IPS-20b (cell line): ENCODE measurements around the gene USP20.

ENCODE experiments used
- H3K27ac ChIP-seq: one replicate; pipeline ENCODE4 v1.5.1; 2013; ENCODE audit warnings: low read length
- H3K27me3 ChIP-seq: 2 replicates; pipeline ENCODE4 v1.6.1; 2013; ENCODE audit warnings: mild to moderate bottlenecking, low read length, inconsistent platforms; ENCODE audit not compliant: insufficient read depth
- H3K36me3 ChIP-seq: 2 replicates; pipeline ENCODE4 v1.6.1; 2013; ENCODE audit warnings: low read depth, mild to moderate bottlenecking, inconsistent platforms, low read length, moderate library complexity; ENCODE audit not compliant: insufficient read depth
- H3K4me1 ChIP-seq: 2 replicates; pipeline ENCODE4 v1.6.1; 2013; ENCODE audit warnings: mild to moderate bottlenecking, control low read depth, inconsistent platforms, low read length, moderate library complexity; ENCODE audit not compliant: insufficient read depth
- H3K4me3 ChIP-seq: 2 replicates; pipeline ENCODE4 v1.5.1; 2013; ENCODE audit warnings: mild to moderate bottlenecking, low read length, inconsistent platforms
- H3K9ac ChIP-seq: 2 replicates; pipeline ENCODE4 v1.6.1; 2013; ENCODE audit warnings: low read depth, mild to moderate bottlenecking, inconsistent platforms, low read length, moderate library complexity
- H3K9me3 ChIP-seq: 2 replicates; pipeline ENCODE4 v1.6.1; 2013; ENCODE audit warnings: mild to moderate bottlenecking, low read depth, low read length, inconsistent platforms; ENCODE audit not compliant: insufficient read depth

Gene USP20

DNA sequence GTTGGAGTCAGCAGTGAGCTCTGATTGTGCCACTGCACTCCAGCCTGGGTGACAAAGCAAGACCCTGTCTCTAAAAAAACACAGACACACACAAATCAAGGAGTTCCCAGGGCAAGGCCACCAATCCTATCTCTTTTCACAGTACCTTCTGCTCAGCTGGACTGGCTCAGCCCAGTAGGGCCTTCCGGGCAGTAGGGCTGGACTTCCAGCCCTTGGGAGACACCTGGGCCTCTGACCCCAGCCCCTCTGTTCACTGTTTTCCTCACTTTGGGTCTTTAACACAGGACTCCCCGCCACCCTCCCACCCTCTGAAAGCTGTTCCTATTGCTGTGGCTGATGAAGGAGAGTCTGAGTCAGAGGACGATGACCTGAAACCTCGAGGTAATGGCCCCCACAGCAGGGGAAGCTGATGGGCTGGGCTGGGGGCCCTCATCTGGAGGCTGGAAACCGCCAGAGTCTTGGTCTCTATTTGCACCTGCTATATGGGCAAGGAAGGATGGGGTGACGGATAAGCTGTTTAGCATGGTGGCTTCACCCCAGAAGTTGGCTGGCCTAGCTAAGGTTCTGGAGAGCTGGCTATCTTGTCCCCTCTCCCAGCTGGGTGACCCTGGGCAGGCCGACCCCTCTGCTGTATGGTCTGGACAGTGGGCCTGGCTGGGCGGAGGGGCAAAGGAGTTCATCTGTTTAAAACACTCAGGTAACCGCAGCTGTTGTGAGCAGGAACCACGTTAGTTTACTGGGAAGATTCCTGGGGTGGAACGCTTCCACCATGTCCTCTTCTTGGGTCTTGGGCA, 25.6 kb downstream of the USP20 start:
- Histone ChIP-seq H3K4me1 (no peaks in the 10 kb centered on the region), H3K27ac (no peak overlapping the region), H3K36me3 (peaks cover 17% of the 10 kb centered on the region), H3K9me3 (no peaks in the 10 kb centered on the region), H3K9ac (no peak overlapping the region), H3K4me3 (no peak overlapping the region), H3K27me3 (no peaks in the 10 kb centered on the region)

DNA sequence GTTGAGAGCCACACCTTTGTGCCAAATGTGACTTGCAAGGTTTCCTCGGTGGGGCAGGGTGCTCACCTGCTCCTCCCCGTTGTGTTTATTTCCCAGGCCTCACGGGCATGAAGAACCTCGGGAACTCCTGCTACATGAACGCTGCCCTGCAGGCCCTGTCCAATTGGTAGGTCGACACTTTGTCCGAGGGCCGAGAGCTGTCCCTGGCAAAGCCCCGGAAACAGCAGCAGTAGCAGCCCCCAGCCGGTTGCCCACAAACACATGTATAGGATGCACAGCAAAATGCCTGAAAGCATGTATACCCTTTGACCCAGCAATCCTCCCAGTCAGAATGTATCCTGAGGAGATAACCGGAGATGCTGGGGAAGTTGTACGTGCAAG, 26.2 kb downstream of the USP20 start:
- no peaks in the 10 kb centered on the region for H3K27me3 ChIP-seq
- H3K4me3 ChIP-seq, result no peak overlapping the region
- peaks cover 17% of the 10 kb centered on the region for H3K36me3 ChIP-seq
- no peak overlapping the region for H3K27ac ChIP-seq
- H3K9ac ChIP-seq, result no peak overlapping the region
- no peaks in the 10 kb centered on the region for H3K9me3 ChIP-seq
- H3K4me1 ChIP-seq, result no peaks in the 10 kb centered on the region

DNA sequence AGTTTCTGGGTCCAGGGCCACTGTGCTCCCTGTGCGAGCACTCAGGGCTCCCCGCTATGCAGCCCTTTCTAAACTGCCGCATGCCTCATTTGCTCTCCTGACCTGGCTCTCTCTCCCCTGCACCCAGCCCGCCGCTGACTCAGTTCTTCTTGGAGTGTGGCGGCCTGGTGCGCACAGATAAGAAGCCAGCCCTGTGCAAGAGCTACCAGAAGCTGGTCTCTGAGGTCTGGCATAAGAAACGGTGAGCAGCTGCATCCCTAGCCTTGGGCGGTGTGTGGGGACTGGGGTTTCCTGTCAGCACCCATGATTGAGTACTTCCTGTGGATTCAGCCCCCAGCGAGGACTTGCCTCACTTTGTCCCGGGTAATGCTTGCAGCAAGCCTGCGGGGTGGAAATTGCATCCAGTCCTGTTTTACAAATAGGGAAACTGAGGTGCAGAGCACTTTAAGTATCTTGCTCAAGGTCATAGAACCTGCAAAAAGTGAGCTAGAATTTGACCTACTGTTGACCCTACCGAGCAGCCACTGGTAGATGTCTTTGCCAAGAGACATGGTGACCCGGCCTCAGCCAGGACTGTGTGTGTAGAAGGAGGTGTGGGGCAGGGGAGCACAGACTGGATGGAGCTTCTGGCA, 27.9 kb downstream of the USP20 start:
- peaks cover 14% of the 10 kb centered on the region for H3K36me3 ChIP-seq
- no peak overlapping the region for H3K27ac ChIP-seq
- no peak overlapping the region for H3K4me3 ChIP-seq

DNA sequence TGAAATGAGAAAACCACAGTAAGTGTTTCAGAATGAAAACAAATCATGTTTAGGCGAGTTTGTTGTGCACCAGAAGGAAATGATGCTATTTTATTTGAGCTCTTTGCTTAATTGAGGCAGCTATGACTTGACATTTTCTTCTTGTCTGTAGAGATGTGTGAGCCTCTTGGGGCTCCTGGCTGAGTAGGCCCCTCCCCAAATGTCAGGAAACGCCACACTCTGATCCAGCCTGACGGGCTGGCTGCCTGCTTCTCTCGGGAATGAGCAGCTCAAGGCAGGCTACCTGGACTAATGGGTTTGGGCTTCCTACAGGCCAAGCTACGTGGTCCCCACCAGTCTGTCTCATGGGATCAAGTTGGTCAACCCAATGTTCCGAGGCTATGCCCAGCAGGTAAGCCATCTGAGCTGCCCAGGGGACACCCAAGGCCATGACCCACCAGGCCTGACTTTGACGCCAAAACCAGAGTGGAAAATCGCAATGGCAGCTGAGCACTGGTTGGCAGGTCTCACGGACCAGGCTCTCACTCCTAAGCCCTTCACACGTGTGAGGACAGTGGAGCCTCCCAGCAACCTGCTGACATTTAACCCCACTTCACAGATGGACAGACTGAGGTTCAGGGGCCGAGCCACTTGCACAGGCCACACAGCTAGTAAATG, 29.9 kb downstream of the USP20 start:
- no peaks in the 10 kb centered on the region for H3K27me3 ChIP-seq
- H3K4me3 ChIP-seq, result no peak overlapping the region
- H3K27ac ChIP-seq, result no peak overlapping the region
- no peaks in the 10 kb centered on the region for H3K9me3 ChIP-seq
- H3K36me3 ChIP-seq, result peaks cover 14% of the 10 kb centered on the region
- no peaks in the 10 kb centered on the region for H3K4me1 ChIP-seq
- H3K9ac ChIP-seq, result no peak overlapping the region

More for the DNA sequence above, 27.9 kb downstream of the USP20 start:
- H3K27me3 ChIP-seq, result no peaks in the 10 kb centered on the region
- H3K4me1 ChIP-seq, result no peaks in the 10 kb centered on the region
- no peak overlapping the region for H3K9ac ChIP-seq
- no peaks in the 10 kb centered on the region for H3K9me3 ChIP-seq

DNA sequence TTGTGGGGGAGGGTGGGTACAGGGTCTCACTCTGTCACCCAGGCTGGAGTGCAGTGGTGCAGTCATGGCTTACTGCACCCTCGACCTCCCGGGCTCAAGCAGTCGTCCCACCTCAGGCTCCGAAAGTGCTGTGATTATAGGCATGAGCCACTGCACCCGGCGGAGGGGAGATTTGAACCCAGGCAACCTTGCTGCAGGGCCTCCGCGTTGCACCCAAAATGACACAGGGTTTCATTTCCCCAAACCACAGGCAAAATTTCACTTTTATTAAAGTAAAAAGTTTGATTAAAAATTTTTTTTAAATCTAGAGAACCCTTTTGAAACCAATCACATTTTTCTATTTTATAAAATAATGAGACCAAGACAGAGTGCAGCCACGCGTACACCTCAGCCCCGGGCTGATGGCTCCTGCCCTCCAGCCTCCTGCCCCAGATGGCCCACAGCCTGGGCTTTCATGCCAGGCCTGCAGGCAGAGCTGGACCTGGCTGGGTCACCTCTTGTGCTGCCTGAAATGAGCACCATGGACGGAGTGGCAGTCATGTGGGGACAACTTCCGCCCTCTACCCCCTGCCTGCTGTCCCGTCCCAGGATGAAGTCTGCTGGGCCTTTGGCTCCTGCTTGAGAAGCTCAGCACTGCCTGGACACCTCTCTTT, 30.5 kb downstream of the USP20 start:
- Histone ChIP-seq H3K9ac (no peak overlapping the region), H3K4me1 (no peaks in the 10 kb centered on the region), H3K36me3 (peaks cover 14% of the 10 kb centered on the region), H3K4me3 (no peak overlapping the region), H3K9me3 (no peaks in the 10 kb centered on the region), H3K27ac (no peak overlapping the region), H3K27me3 (no peaks in the 10 kb centered on the region)

DNA sequence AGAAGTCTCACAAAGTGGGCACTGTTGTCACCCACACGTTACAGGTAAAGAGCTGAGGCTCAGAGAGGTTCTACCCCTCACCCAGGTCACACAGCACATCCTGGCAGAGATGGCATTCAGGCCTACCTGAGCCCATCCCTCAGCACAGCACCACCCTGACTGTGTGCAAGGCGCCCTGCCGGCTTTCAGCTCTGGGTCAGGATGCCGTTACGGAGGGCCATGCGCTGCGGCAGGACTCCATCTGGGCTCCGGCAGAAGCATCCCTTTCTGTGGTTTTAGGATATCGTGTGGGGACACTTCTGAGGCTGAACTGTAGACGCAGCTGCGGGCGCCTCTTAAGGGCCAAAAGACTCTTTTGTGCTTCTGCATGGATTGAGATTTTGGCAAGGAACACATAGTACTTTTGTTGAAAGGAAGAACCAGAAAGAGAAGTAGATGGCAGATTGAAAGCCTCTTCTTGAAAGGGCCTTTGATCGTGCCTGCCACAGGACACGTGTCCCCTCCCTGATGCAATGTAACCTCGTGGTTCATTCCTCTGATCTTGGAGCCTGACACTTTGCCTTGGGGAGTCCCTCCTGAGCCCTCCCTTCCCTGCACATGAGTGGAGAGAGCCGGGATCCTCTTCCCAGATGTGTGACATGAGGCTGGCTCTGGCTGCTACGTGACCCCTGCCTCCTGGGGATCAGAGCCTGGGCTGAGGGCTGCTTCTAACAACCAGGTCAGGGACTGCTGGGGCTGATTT, 31.3 kb downstream of the USP20 start:
- Histone ChIP-seq H3K9ac (no peak overlapping the region), H3K27ac (no peak overlapping the region), H3K27me3 (no peaks in the 10 kb centered on the region)

DNA sequence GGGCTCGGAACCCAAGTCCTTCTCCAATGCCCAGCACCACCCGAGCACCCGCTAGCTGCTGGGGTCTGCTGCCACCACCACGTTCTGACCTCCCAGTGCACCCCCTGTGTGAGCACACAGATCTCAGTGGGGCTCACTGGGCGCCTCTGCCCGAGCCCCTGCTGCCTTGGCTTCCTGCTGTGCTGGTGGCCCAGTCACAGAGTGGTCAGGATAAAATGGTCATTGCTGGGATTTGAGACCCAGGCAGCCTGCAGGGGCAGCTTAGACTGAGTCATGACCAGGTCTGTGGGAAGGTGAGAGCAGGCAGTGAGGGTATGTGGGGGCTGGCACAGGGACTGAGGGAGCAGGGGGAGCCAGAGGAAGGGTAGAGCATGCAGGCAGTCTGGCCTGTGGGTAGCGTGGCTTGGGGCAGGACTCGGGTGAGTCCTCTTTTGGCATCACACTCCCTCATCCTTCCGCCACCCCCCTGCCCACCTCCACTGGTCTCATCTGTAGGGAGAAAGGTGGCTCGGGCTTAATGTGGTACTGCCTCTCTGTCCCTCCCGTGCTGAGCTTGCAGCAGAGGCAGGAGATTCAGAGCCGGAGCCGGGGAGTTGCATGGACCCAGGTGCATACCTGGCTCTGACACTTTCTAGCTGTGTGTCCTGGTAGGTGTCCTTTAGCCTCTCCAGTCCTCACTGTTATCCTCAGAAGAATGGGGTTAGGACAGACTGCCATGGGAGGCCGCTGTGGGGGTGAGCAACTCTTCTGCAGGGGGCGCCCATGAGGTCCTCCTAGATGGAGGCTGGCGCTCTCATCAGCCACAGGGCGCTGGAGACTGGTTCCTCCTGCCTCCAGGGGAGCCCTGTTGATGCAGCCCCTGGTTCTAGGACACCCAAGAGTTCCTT, 32.1 kb downstream of the USP20 start:
- no peak overlapping the region for H3K4me3 ChIP-seq
- H3K36me3 ChIP-seq, result peaks cover 7% of the 10 kb centered on the region; the same call in 1 of the 2 replicates
- H3K9ac ChIP-seq, result no peak overlapping the region
- H3K27ac ChIP-seq, result no peak overlapping the region
- H3K9me3 ChIP-seq, result no peaks in the 10 kb centered on the region
- H3K4me1 ChIP-seq, result no peaks in the 10 kb centered on the region
- H3K27me3 ChIP-seq, result no peaks in the 10 kb centered on the region

More for the DNA sequence above, 31.3 kb downstream of the USP20 start:
- no peak overlapping the region for H3K4me3 ChIP-seq
- peaks cover 12% of the 10 kb centered on the region for H3K36me3 ChIP-seq
- H3K4me1 ChIP-seq, result no peaks in the 10 kb centered on the region
- H3K9me3 ChIP-seq, result no peaks in the 10 kb centered on the region

DNA sequence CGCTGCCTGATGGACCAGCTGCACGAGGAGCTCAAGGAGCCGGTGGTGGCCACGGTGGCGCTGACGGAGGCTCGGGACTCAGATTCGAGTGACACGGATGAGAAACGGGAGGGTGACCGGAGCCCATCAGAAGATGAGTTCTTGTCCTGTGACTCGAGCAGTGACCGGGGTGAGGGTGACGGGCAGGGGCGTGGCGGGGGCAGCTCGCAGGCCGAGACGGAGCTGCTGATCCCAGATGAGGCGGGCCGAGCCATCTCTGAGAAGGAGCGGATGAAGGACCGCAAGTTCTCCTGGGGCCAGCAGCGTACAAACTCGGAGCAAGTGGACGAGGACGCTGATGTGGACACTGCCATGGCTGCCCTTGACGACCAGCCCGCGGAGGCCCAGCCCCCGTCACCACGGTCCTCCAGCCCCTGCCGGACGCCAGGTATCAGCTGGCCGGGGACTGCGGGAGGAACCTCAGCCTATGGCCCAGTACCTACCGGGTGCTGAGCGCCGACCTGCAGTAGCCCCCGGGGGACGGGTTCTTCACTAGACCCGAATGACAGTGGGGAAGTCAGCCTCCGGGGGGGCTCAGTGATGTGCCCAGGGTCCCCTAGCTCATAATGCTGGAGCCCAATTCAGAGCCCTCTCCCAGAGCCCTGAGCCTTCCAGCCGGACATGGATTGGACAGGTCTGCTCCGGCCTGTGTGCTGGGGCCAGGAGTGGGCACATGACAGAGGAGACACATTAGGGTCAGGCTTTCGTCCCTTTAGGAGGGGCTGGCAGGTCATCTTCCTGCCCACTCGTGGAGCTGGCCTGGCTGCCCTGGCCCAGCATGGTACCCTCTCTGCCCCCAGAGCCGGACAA, 33.0 kb downstream of the USP20 start:
- Histone ChIP-seq H3K4me1 (no peaks in the 10 kb centered on the region), H3K4me3 (no peak overlapping the region), H3K36me3 (peaks cover 7% of the 10 kb centered on the region; the same call in 1 of the 2 replicates), H3K9me3 (no peaks in the 10 kb centered on the region), H3K9ac (no peak overlapping the region), H3K27ac (no peak overlapping the region), H3K27me3 (no peaks in the 10 kb centered on the region)

DNA sequence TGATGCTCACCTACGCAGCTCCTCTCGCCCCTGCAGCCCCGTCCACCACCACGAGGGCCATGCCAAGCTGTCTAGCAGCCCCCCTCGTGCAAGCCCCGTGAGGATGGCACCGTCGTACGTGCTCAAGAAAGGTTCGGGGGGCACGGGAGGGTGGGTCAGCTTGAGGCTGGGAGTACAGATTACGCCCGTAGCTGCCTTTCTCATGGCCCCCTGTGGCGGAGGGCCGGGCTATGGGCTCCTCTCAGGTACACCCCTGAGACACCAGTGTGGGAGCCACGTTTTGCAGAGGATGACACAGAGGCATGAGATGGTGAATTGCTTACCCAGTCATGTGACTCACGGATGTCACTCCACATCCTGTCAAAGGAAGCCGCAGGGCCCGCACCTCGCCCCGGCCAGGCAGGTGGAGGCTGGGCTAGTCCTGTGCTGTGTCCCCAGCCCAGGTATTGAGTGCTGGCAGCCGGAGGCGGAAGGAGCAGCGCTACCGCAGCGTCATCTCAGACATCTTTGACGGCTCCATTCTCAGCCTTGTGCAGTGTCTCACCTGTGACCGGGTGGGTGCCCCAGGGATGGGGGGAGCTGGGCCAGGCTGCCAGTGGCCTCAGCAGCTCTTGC, 33.7 kb downstream of the USP20 start:
- no peaks in the 10 kb centered on the region for H3K27me3 ChIP-seq
- no peak overlapping the region for H3K4me3 ChIP-seq
- H3K9me3 ChIP-seq, result no peaks in the 10 kb centered on the region
- H3K36me3 ChIP-seq, result peaks cover 7% of the 10 kb centered on the region; the same call in 1 of the 2 replicates
- H3K27ac ChIP-seq, result no peak overlapping the region
- H3K4me1 ChIP-seq, result no peaks in the 10 kb centered on the region
- H3K9ac ChIP-seq, result no peak overlapping the region
